ENCODE data around the gene ACTL8.

DNA sequence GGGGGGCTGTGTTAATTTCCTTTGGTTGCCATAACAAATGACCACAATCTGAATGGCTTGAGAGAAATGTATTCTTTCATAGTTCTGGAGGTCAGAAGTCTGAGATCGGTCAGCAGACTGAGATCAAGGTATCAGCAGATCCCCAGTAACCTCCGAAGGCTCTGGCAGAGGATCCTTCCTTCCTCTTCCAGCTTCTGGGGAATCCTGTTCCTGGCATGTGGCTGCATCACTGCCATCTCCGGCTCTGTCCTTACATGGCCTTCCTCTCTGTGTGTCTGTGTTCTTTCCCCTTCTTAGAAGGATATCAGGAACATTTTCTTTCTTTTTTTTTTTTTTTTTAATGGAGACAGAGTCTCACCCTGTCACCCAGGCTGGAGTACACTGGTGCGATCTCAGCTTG, 25.8 kb downstream of the ACTL8 start:
- TF ChIP-seq, protein P1, sequence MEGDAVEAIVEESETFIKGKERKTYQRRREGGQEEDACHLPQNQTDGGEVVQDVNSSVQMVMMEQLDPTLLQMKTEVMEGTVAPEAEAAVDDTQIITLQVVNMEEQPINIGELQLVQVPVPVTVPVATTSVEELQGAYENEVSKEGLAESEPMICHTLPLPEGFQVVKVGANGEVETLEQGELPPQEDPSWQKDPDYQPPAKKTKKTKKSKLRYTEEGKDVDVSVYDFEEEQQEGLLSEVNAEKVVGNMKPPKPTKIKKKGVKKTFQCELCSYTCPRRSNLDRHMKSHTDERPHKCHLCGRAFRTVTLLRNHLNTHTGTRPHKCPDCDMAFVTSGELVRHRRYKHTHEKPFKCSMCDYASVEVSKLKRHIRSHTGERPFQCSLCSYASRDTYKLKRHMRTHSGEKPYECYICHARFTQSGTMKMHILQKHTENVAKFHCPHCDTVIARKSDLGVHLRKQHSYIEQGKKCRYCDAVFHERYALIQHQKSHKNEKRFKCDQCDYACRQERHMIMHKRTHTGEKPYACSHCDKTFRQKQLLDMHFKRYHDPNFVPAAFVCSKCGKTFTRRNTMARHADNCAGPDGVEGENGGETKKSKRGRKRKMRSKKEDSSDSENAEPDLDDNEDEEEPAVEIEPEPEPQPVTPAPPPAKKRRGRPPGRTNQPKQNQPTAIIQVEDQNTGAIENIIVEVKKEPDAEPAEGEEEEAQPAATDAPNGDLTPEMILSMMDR (conservative IDR thresholded peaks at IDR 0.05; ENCODE audit: low read depth, low read length) = no peak
- no peak for TF ChIP-seq POLR2A (IDR thresholded peaks at IDR 0.05; ENCODE audit: low read depth, low read length)
- no peak for TF ChIP-seq MXI1 (IDR thresholded peaks at IDR 0.05; ENCODE audit: borderline replicate concordance, low read depth, low read length)
- no peak for TF ChIP-seq CEBPB (IDR thresholded peaks at IDR 0.05; ENCODE audit: low read depth, low read length)
- TF ChIP-seq RFX5 (IDR thresholded peaks at IDR 0.05; ENCODE audit: low read depth, low read length) = no peak
- TF ChIP-seq FOS (IDR thresholded peaks at IDR 0.05; ENCODE audit: low read depth, low read length) = no peak
- no peak for TF ChIP-seq MAFK (IDR thresholded peaks at IDR 0.05; ENCODE audit: low read depth, low read length)
- TF ChIP-seq, protein P2, sequence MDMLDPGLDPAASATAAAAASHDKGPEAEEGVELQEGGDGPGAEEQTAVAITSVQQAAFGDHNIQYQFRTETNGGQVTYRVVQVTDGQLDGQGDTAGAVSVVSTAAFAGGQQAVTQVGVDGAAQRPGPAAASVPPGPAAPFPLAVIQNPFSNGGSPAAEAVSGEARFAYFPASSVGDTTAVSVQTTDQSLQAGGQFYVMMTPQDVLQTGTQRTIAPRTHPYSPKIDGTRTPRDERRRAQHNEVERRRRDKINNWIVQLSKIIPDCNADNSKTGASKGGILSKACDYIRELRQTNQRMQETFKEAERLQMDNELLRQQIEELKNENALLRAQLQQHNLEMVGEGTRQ (IDR thresholded peaks at IDR 0.05; ENCODE audit: low read depth, low read length) = no peak
- TF ChIP-seq, protein P3, sequence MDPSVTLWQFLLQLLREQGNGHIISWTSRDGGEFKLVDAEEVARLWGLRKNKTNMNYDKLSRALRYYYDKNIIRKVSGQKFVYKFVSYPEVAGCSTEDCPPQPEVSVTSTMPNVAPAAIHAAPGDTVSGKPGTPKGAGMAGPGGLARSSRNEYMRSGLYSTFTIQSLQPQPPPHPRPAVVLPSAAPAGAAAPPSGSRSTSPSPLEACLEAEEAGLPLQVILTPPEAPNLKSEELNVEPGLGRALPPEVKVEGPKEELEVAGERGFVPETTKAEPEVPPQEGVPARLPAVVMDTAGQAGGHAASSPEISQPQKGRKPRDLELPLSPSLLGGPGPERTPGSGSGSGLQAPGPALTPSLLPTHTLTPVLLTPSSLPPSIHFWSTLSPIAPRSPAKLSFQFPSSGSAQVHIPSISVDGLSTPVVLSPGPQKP (IDR thresholded peaks at IDR 0.05; ENCODE audit: borderline replicate concordance, low read depth, low read length) = no peak

All from IMR-90 (cell line).